Femur (tissue), 1 donor: ENCODE measurements around the gene ZNF764.
"Not testable (repeated sequence)": the region's sequence is repeated elsewhere in the genome, so short reads cannot be mapped to it uniquely, and the experiment has no call there.

Experiments
- DNase-seq: peaks from one replicate; pipeline ENCODE4 v3.0.0-alpha.2; 2017

The ZNF764 gene

DNA sequence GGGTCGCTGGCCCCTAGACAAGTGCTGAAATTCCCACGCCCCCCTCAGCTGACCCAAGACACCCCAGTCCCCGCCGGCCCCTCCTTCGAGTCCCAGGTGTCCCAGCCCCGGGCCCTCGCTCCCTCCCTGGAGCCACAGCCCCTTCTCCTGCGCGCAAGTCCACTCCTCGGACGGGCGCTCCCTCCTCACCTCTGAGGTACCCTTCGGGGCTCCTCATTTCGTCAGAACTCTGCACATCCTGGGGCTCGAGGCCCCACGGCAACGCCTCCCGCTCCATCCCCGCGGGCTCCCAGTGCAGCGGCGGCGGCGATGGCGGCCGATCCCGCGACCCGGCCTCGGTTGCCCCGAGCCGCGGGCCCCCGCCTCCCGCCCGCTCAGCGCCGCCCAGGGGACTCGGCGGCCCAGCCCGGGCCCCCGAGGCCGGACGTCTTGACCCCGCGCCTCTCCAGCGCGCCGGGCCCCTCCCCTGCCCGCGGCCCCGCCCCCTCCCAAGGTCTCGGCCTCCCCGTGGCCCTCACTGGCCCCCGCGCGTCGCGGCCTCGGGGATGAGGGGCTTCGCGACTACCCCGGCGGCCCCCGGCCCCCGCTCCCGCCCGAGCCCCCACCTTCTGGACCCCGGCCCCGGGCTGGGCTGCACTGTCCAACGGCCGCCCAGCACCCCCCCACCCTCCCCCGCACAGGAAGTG lies 31.9 kb downstream of the ZNF764 start, which contains the start of gene ZNF768:
ZNF768 (minus strand) TSS at position 430 of the 686 bp plus-strand sequence; CDS start at position 277, 153 bp downstream.
- peak; percentile 60 for DNase-seq

DNA sequence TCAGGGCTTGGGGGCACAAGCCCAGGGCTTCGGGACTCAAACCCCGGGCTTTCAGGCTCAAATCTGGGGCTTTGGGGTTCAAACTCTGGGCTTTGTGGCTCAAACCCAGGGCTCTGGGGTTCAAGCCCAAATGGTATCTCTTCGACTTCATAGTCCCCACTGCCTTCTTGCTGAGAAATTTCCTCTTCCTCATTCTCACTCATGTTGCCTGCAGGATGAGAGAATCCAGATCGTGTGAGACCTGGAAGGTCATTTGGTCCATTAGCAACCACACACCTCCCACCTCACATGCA lies 32.4 kb downstream of the ZNF764 start:
- DNase-seq, result no peak

DNA sequence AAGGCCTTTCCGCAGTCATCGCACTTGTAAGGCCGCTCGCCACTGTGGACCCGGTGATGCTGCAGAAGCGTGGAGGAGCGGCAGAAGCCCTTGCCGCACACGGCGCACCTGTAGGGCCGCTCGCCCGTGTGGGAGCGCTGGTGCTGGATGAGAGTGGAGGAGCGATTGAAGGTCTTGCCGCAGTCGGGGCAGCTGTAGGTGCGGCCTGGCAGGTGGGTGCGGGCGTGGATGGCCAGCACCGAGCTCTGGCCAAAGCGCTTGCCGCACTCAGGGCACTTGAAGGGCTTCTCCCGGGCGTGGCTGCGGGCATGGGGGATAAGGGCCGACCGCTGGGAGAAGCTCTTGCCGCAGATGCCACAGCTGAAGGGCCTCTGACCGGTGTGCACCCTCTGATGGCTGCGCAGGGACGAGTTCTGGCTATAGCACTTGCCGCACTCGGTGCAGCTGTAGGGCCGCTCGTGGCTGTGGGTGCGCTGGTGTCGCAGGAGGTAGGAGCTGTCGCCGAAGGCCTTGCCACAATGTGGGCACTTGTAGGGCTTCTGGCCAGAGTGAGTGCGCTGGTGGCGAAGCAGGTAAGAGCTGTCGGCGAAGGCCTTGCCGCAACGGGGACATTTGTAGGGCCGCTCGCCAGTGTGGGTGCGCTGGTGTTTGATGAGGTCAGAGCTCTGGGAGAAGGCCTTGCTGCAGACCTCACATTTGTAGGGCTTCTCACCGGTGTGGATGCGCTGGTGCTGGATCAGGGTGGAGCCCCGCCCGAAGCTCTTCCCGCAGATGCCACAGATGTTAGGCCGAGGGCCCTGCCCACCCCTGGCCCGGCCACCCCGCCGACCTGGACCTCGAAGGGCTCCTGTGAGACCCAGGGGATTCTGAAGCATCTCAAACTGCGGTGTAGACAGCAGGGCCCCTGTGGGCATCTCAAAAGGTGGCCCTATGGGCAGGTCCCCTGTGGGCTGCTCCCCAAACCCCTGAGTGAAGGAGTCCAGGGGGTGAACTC lies 33.3 kb downstream of the ZNF764 start:
- peak; percentile 32 for DNase-seq

DNA sequence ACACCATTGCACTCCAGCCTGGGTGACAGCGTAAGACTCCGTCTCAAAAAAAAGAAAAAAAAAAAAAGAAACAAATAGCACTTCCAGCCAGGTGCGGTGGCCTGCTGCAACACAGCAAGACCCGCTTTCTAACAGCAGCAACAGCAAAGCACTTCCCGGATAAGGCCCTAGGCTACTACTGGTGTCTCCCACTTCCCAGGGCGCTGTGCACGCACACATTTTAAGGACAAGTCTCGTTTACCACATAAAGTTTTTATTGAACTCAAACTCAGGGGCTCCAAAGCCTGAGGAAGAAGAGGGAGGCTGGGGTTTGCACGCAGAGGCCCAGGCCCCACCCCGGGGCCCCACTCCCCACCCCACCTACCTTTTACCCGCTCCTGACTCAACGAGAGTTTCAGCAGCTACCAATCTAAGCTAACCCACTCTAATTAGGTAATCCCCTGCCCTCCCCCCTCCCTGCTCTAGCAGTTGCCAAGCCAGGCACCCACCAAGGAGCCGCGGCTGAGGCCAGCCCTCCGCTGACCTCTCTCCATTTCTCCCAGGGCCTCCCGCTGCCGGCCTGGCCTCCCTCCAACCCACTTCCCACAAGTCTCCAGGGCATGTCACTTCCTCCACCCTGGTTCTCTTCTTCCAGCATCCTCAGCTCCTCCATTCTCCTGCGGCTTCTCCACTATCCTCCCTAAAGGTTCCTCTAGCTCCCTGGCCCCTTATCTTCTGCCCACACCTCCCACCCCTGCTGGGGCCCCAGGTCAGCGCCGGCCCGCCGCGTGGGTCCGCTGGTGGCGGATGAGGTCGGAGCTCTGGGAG lies 34.2 kb downstream of the ZNF764 start:
- peak; percentile 59 for DNase-seq

DNA sequence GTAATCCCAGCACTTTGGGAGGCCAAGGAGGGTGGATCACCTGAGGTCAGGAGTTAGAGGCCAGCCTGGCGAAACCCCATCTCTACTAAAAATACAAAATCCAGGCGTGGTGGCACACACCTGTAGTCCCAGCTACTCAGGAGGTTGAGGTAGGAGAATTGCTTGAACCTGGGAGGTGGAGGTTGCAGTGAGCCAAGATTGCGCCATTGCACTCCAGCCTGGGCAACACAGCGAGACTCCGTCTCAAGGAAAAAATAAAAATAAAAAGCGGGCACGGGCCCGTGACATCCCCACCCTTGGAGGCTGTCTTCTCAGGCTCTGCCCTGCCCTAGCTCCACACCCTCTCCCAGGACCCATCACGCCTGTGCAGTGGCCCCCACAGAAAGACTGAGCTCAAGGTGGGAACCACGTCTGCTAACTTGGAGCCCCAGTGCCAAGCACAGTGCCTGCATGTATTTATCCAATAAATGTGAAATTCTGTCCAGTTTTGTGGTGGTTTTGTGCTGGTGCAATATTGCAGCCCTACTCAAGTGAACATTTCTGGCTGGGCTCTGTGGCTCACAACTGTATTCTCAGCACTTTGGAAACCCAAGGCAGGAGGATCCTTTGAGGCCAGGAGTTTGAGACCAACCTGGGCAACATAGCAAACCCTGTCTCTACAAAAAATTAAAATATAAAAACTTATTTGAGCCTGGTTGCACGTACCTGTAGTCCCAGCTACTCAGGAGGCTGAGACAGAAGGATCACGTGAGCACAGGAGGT lies 35.3 kb downstream of the ZNF764 start:
- not testable (repeated sequence) for DNase-seq

DNA sequence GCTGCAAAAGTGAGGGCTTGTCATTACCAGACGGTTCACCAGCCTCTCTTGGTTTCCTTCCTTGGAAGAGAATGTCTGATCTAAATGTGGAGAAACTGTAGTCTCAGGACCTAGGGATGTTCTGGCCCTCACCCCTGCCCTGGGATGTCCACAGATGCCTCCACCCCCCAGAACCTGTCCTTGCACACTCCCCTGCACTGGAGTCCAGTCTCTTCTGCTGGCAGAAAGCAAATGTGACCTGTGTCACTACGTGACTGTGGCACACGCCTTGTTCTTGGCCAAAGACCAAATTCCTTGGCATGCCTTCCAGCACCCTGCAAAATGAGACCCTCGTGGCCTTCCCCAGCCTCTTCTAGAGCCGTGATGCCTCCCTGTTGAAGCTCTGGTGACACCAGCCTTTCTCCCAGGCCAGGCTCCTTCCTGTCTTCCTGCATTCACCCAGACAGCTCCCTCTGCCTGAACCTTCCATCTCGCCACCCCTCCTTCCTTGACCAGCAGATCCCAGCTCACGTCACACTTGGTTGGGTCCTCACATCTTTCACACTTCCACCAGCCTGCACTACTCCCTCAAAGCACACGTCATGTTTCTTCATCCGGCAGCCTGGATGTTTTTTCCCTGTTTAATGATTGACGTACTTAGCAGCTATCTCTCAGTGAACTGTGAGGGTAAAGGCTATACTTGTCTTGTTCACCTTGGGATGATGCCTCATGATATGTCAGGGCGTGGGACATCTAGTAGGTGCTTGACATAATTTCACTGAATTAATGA lies 36.1 kb downstream of the ZNF764 start:
- DNase-seq, result no peak

GRCh38 chr16:30521476-30521872 lies 36.7 kb downstream of the ZNF764 start:
- DNase-seq, result no peak

DNA sequence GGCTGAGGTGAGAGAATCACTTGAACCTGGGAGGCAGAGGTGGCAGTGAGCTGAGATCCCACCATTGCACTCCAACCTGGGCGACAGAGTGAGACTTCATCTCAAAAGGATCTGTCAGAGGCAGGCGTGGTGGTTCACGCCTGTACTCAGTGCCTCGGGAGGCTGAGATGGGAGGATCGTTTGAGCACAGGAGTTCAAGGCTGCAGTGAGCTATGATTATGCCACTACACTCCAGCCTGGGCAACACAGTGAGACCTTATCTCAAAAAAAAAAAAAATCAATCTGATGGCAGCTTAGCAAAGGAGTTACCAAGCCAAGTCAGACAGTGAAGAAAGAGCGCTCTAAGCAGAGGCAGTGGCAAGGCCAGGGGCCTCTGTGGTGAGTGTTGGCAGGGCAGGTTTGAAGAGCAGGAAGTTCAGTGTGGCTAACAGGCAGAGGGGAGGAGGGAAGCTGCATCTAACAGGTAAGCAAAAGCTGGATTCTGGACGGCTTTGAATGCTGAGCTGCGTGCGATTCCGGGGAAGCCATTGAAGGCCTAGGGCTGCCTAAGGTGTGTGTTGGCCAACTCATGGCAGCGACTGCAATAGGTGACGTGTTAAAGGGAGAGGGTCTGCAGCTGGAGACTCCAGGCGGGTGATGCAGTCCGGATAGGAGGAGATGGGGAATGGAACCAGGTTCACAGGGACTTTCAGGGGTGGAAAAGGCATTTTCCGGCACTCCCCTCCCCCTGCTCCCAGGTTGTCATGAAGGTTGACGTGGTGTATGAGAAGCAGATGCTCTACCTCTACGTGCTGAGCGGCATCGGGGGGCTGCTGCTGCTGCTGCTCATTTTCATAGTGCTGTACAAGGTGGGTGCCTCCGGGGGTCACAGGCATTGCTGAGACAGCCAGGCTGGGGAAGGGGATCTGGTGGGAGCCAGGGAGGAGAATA lies 38.8 kb downstream of the ZNF764 start:
- no peak for DNase-seq

DNA sequence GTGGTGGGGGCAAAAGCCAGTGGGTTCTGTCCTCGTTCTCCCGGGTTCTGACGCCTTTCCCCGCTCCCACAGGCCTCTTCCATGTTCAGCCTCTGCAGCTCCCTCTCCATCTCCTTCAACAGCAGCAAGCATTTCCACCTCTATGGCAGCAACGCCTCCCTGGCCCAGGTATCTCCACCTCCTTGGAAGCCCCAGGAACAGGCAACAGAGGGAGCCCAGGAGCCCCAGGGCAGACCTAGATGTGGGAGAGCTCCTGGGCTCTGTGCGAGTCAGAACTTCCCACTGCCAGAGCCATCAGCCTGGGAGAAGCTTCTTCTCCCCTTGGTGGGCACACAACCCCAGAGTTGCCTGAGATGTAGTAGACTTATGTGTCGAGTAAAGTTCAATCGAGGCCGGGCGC lies 39.6 kb downstream of the ZNF764 start:
- no peak for DNase-seq

DNA sequence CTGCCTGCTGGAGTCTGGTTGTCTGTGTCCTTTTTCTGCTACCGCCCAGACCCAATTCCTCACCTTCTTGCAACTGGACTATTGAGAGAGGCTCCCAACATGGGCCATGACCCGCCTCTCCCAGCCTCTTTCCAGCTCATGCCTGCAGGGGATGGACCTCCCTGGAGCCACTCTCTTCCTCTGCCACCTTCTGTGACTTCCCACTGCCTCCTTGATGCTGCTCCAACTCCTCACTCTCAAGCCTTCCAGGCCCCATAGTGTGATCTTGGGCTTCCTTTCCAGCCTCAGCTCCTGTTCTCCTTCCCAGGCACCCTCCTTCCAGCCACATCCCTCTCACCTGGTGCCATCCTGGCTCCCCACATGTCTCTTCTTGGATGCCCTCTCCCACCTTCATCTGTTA lies 42.9 kb downstream of the ZNF764 start:
- no peak for DNase-seq

- no peak for DNase-seq
Measured at GRCh38 chr16:30511509-30511908, 46.7 kb downstream of the ZNF764 start.

DNA sequence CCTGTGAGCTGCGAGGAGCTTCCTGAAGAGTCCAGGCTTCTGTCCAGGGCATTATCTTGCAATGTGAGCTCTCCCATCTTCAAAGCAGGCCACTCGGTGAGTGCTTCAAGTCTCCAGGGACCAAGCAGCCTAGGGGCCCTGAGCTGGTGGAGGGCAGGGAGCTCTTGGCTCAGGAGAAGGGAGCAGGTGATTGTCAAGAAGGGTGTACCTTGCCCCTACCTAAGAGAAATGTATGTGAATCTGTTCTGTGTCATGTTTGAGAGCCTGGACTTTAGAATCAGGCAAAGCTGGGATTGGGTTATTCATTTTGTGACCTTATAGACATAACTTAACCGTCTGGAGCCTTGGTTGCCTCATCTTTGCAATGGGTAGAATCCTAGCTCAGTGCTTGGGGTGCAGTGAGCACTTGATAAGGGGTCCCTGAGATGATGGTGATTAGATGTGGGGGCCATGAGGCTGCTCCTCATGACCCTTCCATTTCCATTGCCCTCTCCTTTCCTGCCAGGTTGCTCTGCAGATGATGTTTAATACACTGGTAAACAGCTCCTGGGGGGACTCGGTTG lies 47.7 kb downstream of the ZNF764 start:
- DNase-seq, result no peak

- DNase-seq, result no peak
Measured at GRCh38 chr16:30509081-30509765, 49.0 kb downstream of the ZNF764 start.
